Mammary epithelial cell (primary cell): ENCODE measurements around the gene TTLL12.

Experiments used
- EZH2 ChIP-seq: IDR thresholded peaks from 2 replicates; pipeline ENCODE4 v1.6.1; 2012; ENCODE audit warnings: low read length, inconsistent platforms, borderline replicate concordance
- TF ChIP-seq, protein P1 (sequence below), 2 donors: IDR thresholded peaks in 1 of 2; conservative IDR thresholded peaks in 1 of 2; 2 replicates each; pipeline ENCODE4 v1.5.1; 2011 to 2012; ENCODE audit warnings: inconsistent platforms in 2 of 2, low read length in 2 of 2, mild to moderate bottlenecking in 2 of 2, control low read depth in 1 of 2, low read depth in 1 of 2; ENCODE audit not compliant: insufficient read depth in 1 of 2; ENCODE audit errors: extremely low read depth in 1 of 2

DNA sequence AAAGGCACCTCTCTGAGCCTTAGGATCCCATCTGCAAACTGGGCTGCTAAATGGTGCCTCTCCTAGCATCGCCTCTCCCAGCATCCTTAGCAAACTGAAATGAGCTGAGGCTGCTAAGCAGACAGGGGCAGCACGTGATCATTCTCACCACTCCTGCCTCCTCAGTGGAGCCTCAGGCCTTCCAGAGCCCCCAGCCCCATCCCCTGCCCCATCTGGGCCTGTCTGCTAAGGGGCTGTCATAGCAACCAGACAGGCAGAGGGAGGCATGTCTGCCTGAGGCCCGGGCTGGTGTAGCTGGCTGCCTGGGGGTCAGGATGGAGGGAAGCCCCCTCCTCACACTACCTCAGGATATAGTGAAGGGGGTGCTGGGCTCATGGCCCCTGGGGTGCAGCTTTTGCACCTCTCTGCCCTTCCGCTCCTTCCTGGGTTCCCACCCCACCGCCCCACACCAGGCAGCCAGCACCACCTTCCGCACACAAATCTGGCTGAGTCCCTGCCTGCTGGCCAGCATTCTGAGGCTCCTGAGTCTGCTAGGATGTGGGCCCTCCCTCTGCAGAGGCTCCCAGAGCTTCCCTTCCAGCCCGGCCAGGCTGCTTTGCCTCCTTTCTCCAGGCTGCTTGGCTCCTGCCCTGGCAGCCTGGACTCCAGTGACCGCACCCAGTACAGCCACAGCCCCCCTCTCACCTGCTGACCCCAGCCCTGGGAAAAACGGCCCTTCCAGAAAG, 47.5 kb upstream of the TTLL12 start:
- TF ChIP-seq, protein P1, sequence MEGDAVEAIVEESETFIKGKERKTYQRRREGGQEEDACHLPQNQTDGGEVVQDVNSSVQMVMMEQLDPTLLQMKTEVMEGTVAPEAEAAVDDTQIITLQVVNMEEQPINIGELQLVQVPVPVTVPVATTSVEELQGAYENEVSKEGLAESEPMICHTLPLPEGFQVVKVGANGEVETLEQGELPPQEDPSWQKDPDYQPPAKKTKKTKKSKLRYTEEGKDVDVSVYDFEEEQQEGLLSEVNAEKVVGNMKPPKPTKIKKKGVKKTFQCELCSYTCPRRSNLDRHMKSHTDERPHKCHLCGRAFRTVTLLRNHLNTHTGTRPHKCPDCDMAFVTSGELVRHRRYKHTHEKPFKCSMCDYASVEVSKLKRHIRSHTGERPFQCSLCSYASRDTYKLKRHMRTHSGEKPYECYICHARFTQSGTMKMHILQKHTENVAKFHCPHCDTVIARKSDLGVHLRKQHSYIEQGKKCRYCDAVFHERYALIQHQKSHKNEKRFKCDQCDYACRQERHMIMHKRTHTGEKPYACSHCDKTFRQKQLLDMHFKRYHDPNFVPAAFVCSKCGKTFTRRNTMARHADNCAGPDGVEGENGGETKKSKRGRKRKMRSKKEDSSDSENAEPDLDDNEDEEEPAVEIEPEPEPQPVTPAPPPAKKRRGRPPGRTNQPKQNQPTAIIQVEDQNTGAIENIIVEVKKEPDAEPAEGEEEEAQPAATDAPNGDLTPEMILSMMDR (conservative IDR thresholded peaks at IDR 0.05 in 1 of 2, IDR thresholded peaks at IDR 0.05 in 1 of 2; ENCODE audit: extremely low read depth in 1 of 2, insufficient read depth in 1 of 2, low read depth in 1 of 2, low read length in 2 of 2): no peak
- TF ChIP-seq EZH2: no peak
